ENCODE results near the gene KIF1A.

KIF1A gene

GRCh38 chr2:240819126-240819857, 727 bp downstream of the KIF1A start:
- peak; percentile 33 for DNase-seq

- peak; percentile 35 for DNase-seq
Measured at GRCh38 chr2:240818293-240819125, 1.5 kb downstream of the KIF1A start.

GRCh38 chr2:240817496-240818292, 2.3 kb downstream of the KIF1A start:
- DNase-seq = no peak

GRCh38 chr2:240816584-240817495, 3.2 kb downstream of the KIF1A start:
- no peak for DNase-seq

- DNase-seq = no peak
Measured at GRCh38 chr2:240815761-240816583, 4.0 kb downstream of the KIF1A start.

- DNase-seq = no peak
Measured at GRCh38 chr2:240814946-240815760, 4.9 kb downstream of the KIF1A start.

GRCh38 chr2:240814280-240814679, 5.7 kb downstream of the KIF1A start:
- DNase-seq = no peak

- DNase-seq = no peak
Measured at GRCh38 chr2:240813231-240813921, 6.6 kb downstream of the KIF1A start.

- DNase-seq = no peak
Measured at GRCh38 chr2:240812721-240813120, 7.3 kb downstream of the KIF1A start.

- no peak for DNase-seq
Measured at GRCh38 chr2:240812301-240812680, 7.7 kb downstream of the KIF1A start.

GRCh38 chr2:240811346-240812300, 8.4 kb downstream of the KIF1A start:
- no peak for DNase-seq

- no peak for DNase-seq
Measured at GRCh38 chr2:240810621-240811020, 9.4 kb downstream of the KIF1A start.

- no peak for DNase-seq
Measured at GRCh38 chr2:240810199-240810598, 9.8 kb downstream of the KIF1A start.

- no peak for DNase-seq
Measured at GRCh38 chr2:240809276-240809675, 10.7 kb downstream of the KIF1A start.

GRCh38 chr2:240806459-240806858, 13.6 kb downstream of the KIF1A start:
- no peak for DNase-seq

GRCh38 chr2:240806006-240806405, 14.0 kb downstream of the KIF1A start:
- no peak for DNase-seq

- DNase-seq = no peak
Measured at GRCh38 chr2:240803191-240803590, 16.8 kb downstream of the KIF1A start.

GRCh38 chr2:240799033-240799820, 20.8 kb downstream of the KIF1A start:
- no peak for DNase-seq

Data from DMS79 (cell line).